GM12892 (cell line): ENCODE measurements around the gene RNASE9.

Experiments
- POLR2A ChIP-seq: IDR thresholded peaks from 2 replicates; pipeline ENCODE4 v1.6.1; 2011; ENCODE audit warnings: low read depth, low read length, control low read depth
- TAF1 ChIP-seq: IDR thresholded peaks from 2 replicates; pipeline ENCODE4 v1.6.1; 2011; ENCODE audit warnings: low read depth, mild to moderate bottlenecking, control low read depth, low read length, borderline replicate concordance

GRCh38 chr14:20569066-20569465 lies 8.2 kb upstream of the RNASE9 start:
- no peak for TF ChIP-seq POLR2A
- no peak for TF ChIP-seq TAF1
